ENCODE data around the gene CEBPZ. TPM values are rescaled to one million over a fixed set of nuclear protein-coding genes. Genes with fewer than 3 reads are reported as not detected.
"Not testable (repeated sequence)": the region's sequence is repeated elsewhere in the genome, so short reads cannot be mapped to it uniquely, and the experiment has no call there.

Gene CEBPZ
- total RNA-seq, 1 donor from 2014 or later: 47.7 TPM

- Histone ChIP-seq H3K4me3 (no peak overlapping the region), H3K36me3 (peaks cover 85% of the 10 kb centered on the region), H3K27me3 (no peaks in the 10 kb centered on the region), H3K9me3 (no peaks in the 10 kb centered on the region), H3K4me1 (peaks cover 5% of the 10 kb centered on the region), H3K27ac (no peak overlapping the region)
- TF ChIP-seq CTCF (IDR thresholded peaks at IDR 0.05): no peak
- intact Hi-C loops (cut with DNase I): no loop called here
- no peak for ATAC-seq
- DNase-seq: no peak
Measured at GRCh38 chr2:37219046-37219445, 12.3 kb downstream of the CEBPZ start.

DNA sequence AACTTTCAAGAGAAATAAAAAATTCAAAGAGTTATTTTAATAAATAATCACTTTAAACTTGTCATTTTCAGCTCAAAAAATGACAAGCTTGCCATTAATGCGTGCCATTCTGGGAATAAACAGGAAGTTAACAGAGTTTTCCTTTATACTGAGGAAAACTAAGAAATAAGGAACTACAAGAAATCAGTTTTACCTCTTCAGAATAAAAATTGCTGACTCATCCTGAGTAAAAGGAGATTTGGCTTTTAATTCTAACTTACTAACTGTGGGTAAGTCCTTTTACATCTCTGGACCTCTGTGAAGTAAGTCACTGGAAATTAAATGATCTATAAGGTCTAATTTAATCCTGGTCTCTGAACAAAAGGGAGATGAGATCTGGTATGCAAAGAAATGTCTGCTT, 16.1 kb downstream of the CEBPZ start:
- no peak for TF ChIP-seq CTCF (IDR thresholded peaks at IDR 0.05)
- peaks cover 87% of the 10 kb centered on the region for H3K36me3 ChIP-seq
- intact Hi-C loops (cut with DNase I): no loop called here

DNA sequence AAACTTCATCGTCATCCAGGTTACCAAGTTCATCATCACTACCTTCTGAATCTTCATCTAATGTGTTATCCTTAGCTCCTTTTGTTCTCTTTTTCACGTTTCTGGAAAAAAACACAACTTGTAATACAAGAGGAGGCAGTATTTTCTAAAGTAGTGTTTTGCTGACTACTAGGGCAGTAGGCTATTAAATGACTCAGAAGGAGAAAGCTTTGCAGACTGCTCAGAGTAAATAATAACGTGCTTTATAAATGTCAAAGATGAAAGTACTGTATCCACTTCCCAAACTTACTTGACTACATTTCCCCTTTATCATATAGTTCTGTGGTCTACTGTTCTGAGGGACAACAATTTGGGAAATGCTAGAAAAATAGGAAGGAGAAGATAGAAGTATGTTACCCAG, 19.5 kb downstream of the CEBPZ start:
- no peak for DNase-seq
- Histone ChIP-seq H3K27ac (no peak overlapping the region), H3K4me1 (no peaks in the 10 kb centered on the region), H3K27me3 (no peaks in the 10 kb centered on the region), H3K36me3 (peaks cover 88% of the 10 kb centered on the region), H3K9me3 (no peaks in the 10 kb centered on the region), H3K4me3 (no peak overlapping the region)
- ATAC-seq: no peak
- TF ChIP-seq CTCF (IDR thresholded peaks at IDR 0.05): no peak
- intact Hi-C loops (cut with DNase I): no loop called here

More for the DNA sequence above, 16.1 kb downstream of the CEBPZ start:
- ATAC-seq (no peak), DNase-seq (no peak)
- Histone ChIP-seq H3K9me3 (no peaks in the 10 kb centered on the region), H3K4me1 (no peaks in the 10 kb centered on the region), H3K27me3 (no peaks in the 10 kb centered on the region), H3K27ac (no peak overlapping the region), H3K4me3 (no peak overlapping the region)

DNA sequence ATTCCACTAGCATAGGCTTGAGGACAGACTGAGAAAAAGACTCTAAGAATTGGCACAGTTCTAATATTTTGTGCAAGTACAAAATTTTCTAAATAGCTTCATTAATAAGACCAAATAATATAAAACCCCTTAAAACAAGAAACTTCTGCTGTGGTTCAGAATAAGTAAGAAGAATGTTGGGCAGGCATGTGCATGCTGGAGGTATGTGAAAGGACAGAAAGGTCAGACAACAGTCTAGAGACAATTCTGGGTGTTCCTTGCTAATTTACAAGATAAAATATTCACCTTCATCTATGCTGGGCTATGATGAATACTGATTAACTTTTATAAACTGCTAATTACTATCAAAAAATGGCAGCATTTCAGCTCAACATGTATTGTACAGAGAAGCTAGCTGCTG, 20.2 kb downstream of the CEBPZ start:
- ATAC-seq (no peak), DNase-seq (no peak)

GRCh38 chr2:37206760-37207159, 24.6 kb downstream of the CEBPZ start:
- ATAC-seq; H3K4me3 ChIP-seq; H3K4me1 ChIP-seq; intact Hi-C loops (cut with DNase I); DNase-seq; H3K27ac ChIP-seq; H3K27me3 ChIP-seq; H3K9me3 ChIP-seq: not testable (repeated sequence)
- peaks cover 87% of the 10 kb centered on the region for H3K36me3 ChIP-seq

More for the DNA sequence above, 20.2 kb downstream of the CEBPZ start:
- Histone ChIP-seq H3K36me3 (peaks cover 88% of the 10 kb centered on the region), H3K4me3 (no peak overlapping the region), H3K9me3 (no peaks in the 10 kb centered on the region), H3K4me1 (no peaks in the 10 kb centered on the region), H3K27ac (no peak overlapping the region), H3K27me3 (no peaks in the 10 kb centered on the region)
- intact Hi-C loops (cut with DNase I): no loop called here
- TF ChIP-seq CTCF (IDR thresholded peaks at IDR 0.05): no peak

GRCh38 chr2:37205689-37206341, 25.6 kb downstream of the CEBPZ start:
- Histone ChIP-seq H3K36me3 (peaks cover 87% of the 10 kb centered on the region), H3K27ac (no peak overlapping the region), H3K4me1 (no peaks in the 10 kb centered on the region), H3K4me3 (no peak overlapping the region), H3K9me3 (no peaks in the 10 kb centered on the region), H3K27me3 (no peaks in the 10 kb centered on the region)
- ATAC-seq (no peak), DNase-seq (no peak)
- TF ChIP-seq CTCF (IDR thresholded peaks at IDR 0.05): no peak
- intact Hi-C loops (cut with DNase I): no loop called here

GRCh38 chr2:37205071-37205661, 26.2 kb downstream of the CEBPZ start:
- peaks cover 87% of the 10 kb centered on the region for H3K36me3 ChIP-seq

More at GRCh38 chr2:37205071-37205661, 26.2 kb downstream of the CEBPZ start:
- H3K27ac ChIP-seq; intact Hi-C loops (cut with DNase I); H3K27me3 ChIP-seq; H3K9me3 ChIP-seq; DNase-seq; H3K4me1 ChIP-seq; H3K4me3 ChIP-seq; ATAC-seq: not testable (repeated sequence)

Measured in upper lobe of right lung (tissue), 1 donor.